ENCODE data around the gene HBEGF. TPM values are rescaled to one million over a fixed set of nuclear protein-coding genes. Genes with fewer than 3 reads are reported as not detected.

HBEGF gene
- total RNA-seq, 2 donors from 2014 or later, result 6.9 to 9.5 TPM

- DNase-seq (ENCODE audit: low spot score), result peak; percentile 74
- intact Hi-C loops (cut with DNase I), result loop anchor here in 1 of 2 donors (10.0 kb wide), 1 partner anchor 167 kb away; the partner anchor contains the start of gene CYSTM1
Observed at GRCh38 chr5:140342287-140342686, 4.1 kb downstream of the HBEGF start.

DNA sequence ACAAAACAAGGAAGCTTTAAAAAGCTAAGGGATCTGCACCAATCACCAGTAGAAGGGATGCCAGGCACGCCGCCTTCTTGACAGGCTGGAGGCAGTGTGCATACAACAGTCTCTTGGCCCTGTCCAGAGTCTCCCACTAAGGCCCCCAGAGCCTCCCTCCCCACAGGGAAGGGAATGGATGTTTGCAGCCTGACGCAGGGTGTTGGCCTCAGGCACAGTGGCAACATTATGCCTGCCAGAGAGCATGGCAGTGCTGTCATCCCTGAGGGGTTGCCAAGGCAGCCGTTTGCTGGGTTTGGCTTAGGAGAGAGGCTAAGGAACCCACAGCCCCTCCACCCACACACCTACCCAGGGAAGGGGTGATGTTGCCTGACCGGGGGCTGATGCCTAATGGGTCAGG, 4.8 kb downstream of the HBEGF start:
- intact Hi-C loops (cut with DNase I), result loop anchor here in 1 of 2 donors (10.0 kb wide), 1 partner anchor 167 kb away; the partner anchor contains the start of gene CYSTM1

DNA sequence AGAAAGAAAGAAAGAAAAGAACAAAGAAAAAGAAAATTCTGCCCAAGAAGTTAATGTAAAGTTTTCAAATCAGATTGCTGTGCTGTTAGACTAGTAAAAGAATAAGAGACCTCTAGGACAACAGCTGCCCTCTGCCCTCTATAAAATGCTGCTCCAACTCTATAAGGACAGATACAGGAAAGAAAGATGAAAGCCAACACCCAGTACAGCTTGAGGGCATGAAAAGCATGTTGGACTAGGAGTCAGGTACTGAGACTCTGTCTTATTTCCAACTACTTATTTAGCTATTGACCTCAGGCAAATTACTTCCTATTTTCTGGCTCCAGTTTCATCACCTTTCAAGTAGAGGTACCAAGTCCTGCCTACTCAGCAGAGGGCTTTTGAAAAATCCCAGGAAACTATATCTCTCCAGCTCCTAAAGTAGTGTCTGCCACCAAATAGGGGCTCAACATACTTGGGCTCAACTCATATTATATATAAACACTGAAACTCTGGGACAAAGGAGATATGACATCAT, 5.7 kb downstream of the HBEGF start:
- intact Hi-C loops (cut with DNase I), result loop anchor here in 1 of 2 donors (10.0 kb wide), 1 partner anchor 166 kb away; the partner anchor contains the start of gene CYSTM1

More for the DNA sequence above, 4.8 kb downstream of the HBEGF start:
- peak; percentile 82 for DNase-seq (ENCODE audit: low spot score)

DNA sequence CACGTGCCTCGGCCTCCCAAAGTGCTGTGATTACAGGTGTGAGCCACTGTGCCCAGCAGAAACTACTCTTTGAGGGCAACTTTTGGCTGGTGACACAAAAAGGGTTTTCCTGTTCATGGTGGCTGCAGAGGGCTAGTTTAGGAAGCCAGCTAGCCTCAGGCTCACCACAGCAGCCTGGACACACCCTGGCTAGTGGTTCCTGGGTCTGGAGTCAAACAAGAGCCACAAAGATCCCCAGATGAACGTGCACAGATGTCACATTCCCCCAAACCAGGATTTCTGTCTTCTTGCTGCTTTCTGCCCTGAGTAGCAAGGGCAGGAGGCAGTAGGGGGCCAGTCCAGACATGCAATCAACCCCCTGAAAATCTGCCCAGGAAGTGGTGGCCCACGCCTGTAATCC, 6.8 kb downstream of the HBEGF start:
- intact Hi-C loops (cut with DNase I), result loop anchor here in 1 of 2 donors (10.0 kb wide), 1 partner anchor 165 kb away; the partner anchor contains the start of gene CYSTM1
- peak; percentile 63 for DNase-seq (ENCODE audit: low spot score)

More for the DNA sequence above, 5.7 kb downstream of the HBEGF start:
- no peak for DNase-seq (ENCODE audit: low spot score)

DNA sequence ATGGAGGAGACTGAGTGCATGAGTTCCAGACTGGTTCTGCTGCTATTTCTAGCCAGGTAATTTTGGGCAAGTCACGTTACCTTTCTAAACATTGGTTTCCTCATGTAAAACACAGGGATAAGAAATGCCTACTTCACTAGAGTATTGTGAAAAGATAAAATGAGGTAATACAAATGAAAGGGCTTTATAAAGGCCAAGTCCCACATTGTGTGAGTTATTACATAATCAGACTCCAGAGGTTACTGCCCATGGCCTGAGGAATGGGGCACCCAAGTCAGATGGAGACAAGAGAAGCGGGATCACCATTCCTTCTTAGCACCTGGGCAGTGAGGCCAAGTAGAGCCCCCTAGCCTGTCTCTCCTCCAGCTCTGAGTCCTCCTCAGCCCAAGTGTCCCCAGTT, 7.5 kb downstream of the HBEGF start:
- intact Hi-C loops (cut with DNase I), result no loop called here
- DNase-seq (ENCODE audit: low spot score), result peak; percentile 44

DNA sequence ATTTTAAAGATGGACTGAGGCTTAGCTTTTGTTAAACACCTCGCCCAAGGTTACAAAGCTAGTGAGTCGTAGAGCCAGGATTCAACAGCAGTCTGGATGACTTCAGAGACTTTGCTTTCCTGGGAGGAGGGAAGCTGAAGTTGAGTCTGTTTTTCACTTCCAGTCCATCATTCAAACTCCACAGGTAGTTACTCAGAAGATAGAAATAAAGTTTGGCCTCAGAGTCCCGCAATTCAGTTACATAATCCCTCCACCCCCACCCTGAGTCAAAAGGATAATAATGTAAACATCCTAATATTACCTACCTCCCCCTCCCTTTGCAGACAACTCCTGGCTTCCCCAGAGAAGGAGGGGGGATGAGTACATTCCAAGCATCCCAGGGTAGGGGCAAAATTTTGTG, 8.1 kb downstream of the HBEGF start:
- intact Hi-C loops (cut with DNase I), result no loop called here
- DNase-seq (ENCODE audit: low spot score), result no peak

GRCh38 chr5:140337880-140338279, 8.5 kb downstream of the HBEGF start:
- DNase-seq (ENCODE audit: low spot score), result no peak
- intact Hi-C loops (cut with DNase I), result no loop called here

- DNase-seq (ENCODE audit: low spot score), result peak; percentile 79
- intact Hi-C loops (cut with DNase I), result no loop called here
Observed at GRCh38 chr5:140336388-140336787, 10.0 kb downstream of the HBEGF start.

DNA sequence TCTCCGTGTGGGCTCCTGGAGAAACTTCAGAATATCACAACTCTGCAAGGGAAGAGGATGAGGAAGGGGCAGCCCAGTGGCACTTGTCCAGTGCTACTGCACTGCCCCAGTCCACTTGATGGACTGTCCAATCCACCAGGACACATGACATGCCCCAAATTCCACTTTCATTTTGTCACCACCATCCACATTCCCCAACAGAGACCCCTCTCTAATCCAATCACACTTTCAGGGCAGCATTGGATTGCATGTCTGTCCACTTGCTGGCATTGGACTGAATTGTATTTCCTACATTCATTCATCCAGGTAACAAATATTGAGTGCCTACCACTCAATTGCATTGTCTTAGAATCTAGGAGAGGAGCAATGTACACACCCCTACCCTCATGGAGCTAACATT, 14.8 kb downstream of the HBEGF start:
- DNase-seq (ENCODE audit: low spot score), result no peak
- intact Hi-C loops (cut with DNase I), result no loop called here

DNA sequence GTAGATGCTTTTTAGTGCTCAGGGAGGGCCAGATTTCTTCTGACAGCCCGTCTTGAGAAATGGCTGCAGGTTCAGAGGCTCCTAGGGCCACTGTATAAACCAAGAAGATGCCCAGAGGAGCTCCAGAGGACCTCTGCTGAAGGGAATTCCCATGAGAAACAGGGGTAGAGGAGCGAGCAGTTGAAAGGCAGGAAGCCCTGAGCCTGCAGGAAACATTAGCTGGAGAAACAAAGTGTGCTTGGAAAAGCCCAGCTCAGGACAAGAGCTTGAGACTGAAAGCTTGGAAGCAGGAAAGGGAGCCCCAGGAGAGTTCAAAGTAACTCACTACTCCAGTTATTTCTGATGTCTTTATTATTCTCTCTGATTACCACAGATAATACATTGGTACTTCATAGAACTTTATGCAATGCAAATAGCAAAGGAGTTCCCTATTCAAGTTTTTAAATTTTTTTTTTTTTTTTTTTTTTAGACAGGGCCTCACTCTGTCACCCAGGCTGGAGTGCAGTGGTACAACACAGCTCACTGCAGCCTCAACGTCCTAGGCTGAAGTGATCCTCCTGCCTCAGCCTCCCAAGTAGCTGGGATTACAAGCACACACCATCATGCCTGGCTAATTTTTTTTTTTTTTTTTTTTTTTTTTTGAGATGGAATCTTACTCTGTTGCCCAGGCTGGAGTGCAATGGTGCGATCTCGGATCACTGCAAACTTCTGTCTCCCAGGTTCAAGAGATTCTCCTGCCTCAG, 16.5 kb downstream of the HBEGF start:
- intact Hi-C loops (cut with DNase I), result loop anchor here in 1 of 2 donors (2.0 kb wide), 1 partner anchor 17 kb away; no protein-coding TSS in a partner anchor

DNA sequence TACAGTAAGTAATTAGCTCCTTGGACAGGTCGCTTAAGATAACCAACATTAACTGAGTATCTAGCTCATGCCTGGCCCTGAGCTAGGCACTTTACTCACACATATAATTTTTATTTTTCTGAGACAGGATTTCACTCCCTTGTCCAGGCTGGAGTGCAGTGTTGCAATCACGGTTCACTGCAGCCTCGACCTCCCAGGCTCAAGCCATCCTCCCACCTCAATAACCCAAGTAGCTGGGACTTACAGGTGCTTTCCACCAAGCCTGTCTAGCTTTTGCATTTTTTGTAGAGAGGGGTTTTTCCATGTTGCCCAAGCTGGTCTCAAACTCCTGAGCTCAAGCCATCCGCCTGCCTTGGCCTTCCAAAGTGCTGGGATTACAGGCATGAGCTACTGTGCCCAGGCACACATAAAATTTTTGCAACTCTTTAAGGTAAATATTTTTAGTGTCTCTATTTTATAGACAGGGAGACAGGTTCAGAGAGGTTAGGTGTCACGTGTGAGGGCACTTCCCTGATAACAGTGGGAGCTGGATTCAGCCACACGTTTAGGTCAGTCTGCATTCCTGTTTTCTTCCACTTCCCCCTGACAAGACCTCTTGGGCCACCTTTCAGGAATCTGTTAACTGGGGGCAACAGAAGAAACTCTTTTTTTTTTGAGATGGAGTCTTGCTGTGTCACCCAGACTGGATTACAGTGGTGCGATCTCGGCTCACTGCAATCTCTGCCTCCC, 18.2 kb downstream of the HBEGF start:
- no peak for DNase-seq (ENCODE audit: low spot score)
- intact Hi-C loops (cut with DNase I), result loop anchor here in 1 of 2 donors (2.0 kb wide), 1 partner anchor 15 kb away; no protein-coding TSS in a partner anchor

More for the DNA sequence above, 16.5 kb downstream of the HBEGF start:
- no peak for DNase-seq (ENCODE audit: low spot score)

DNA sequence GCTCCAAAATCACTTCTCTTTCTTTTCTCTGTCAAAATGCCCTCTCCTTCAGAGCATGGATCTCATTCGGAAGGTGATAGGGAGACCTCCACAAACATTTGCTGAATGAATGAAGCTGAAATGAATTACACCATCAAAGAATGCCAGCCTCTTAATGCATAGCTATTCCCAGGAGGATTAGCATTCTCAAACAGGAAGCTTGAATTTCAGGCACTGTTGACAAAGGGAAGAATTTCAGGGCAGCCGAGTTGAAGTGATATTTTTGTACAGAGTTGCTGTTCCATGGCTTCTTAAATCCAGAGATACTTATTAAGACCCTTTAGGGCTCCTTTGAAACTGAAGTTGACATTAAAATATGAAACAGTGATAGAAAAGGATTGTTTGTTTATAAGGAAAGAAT, 18.8 kb downstream of the HBEGF start:
- intact Hi-C loops (cut with DNase I), result no loop called here
- no peak for DNase-seq (ENCODE audit: low spot score)

- intact Hi-C loops (cut with DNase I), result no loop called here
- DNase-seq (ENCODE audit: low spot score), result no peak
Observed at GRCh38 chr5:140325486-140325885, 20.9 kb downstream of the HBEGF start.

GRCh38 chr5:140324617-140325241, 21.7 kb downstream of the HBEGF start:
- intact Hi-C loops (cut with DNase I), result no loop called here
- DNase-seq (ENCODE audit: low spot score), result no peak

DNA sequence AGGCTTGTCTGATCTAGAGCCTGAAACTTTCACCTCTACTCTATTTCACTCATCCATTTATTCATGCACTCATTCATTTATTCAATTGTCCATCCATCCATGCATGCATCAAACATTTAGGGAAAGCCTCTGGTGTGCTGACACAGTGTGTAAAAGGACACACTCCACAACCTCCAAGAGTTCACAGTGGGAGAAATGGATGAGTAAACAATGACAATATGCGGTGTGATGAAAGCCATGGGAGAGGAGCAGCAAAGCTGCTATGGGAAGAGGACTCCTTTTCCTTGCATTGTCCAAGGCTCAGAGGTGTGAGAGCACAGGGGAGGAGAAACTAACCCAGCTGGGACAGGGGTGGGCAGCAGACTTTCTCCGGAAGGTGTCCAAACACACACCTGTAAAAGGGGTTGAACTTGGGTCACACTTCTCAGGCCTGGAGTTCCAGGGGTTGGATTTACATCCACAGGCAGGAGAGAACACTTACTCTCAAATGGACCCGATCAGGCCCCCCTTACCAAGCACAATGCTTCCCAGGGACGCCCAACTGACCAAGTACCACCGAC, 22.3 kb downstream of the HBEGF start:
- intact Hi-C loops (cut with DNase I), result no loop called here
- DNase-seq (ENCODE audit: low spot score), result no peak

- DNase-seq (ENCODE audit: low spot score), result peak; percentile 76
- intact Hi-C loops (cut with DNase I), result no loop called here
Observed at GRCh38 chr5:140322751-140323731, 23.4 kb downstream of the HBEGF start.

- DNase-seq (ENCODE audit: low spot score), result no peak
- intact Hi-C loops (cut with DNase I), result no loop called here
Observed at GRCh38 chr5:140321796-140322195, 24.6 kb downstream of the HBEGF start.

GRCh38 chr5:140319833-140320232, 26.6 kb downstream of the HBEGF start:
- DNase-seq (ENCODE audit: low spot score), result no peak
- intact Hi-C loops (cut with DNase I), result no loop called here

All from posterior vena cava (tissue), 2 donors.